GM23248 (cell line): ENCODE results near the gene KPNA6. TPM values are rescaled to one million over a fixed set of nuclear protein-coding genes. Genes with fewer than 3 reads are reported as not detected.

Experiments used
- DNase-seq: peaks from one replicate; pipeline ENCODE4 v3.0.0-alpha.2; 2015
- H2AFZ ChIP-seq: fragments of 200-600 bp; sonication (generic); 2 replicates; pipeline ENCODE4 v1.6.1; 2016; ENCODE audit warnings: antibody characterized with exemption
- H3F3A ChIP-seq: fragments of 200-600 bp; sonication (generic); 2 replicates; pipeline ENCODE4 v1.6.1; 2016; ENCODE audit warnings: mild to moderate bottlenecking, antibody characterized with exemption, mixed run types; ENCODE audit not compliant: insufficient read depth
- H3K27ac ChIP-seq: fragments of 200-600 bp; sonication (generic); 2 replicates; pipeline ENCODE4 v1.5.1; 2016; ENCODE audit warnings: mild to moderate bottlenecking
- H3K27me3 ChIP-seq: fragments of 200-600 bp; sonication (generic); replicated peaks from 2 replicates; pipeline ENCODE4 v1.6.1; 2016; ENCODE audit warnings: mild to moderate bottlenecking; ENCODE audit not compliant: insufficient read depth
- H3K36me3 ChIP-seq: fragments of 200-600 bp; sonication (generic); 2 replicates; pipeline ENCODE4 v1.6.1; 2016; ENCODE audit warnings: low read depth, mild to moderate bottlenecking
- H3K4me1 ChIP-seq: fragments of 200-600 bp; sonication (generic); 2 replicates; pipeline ENCODE4 v1.6.1; 2016; ENCODE audit warnings: mild to moderate bottlenecking; ENCODE audit not compliant: insufficient read depth
- H3K4me2 ChIP-seq: fragments of 200-600 bp; sonication (generic); one replicate; pipeline ENCODE4 v1.6.1; 2016; ENCODE audit warnings: mild to moderate bottlenecking; ENCODE audit not compliant: unreplicated experiment
- H3K4me3 ChIP-seq: fragments of 200-600 bp; sonication (generic); 2 replicates; pipeline ENCODE4 v1.5.1; 2016; ENCODE audit warnings: mild to moderate bottlenecking
- H3K79me2 ChIP-seq: fragments of 200-600 bp; sonication (generic); 2 replicates; pipeline ENCODE4 v1.6.1; 2016; ENCODE audit warnings: mild to moderate bottlenecking; ENCODE audit not compliant: insufficient read depth
- H3K9ac ChIP-seq: fragments of 200-600 bp; sonication (generic); 2 replicates; pipeline ENCODE4 v1.6.1; 2016; ENCODE audit warnings: mild to moderate bottlenecking
- H3K9me2 ChIP-seq: fragments of 200-600 bp; sonication (generic); 2 replicates; pipeline ENCODE4 v1.6.1; 2016; ENCODE audit warnings: mixed run types, mild to moderate bottlenecking, moderate library complexity; ENCODE audit not compliant: insufficient read depth
- H3K9me3 ChIP-seq: fragments of 200-600 bp; sonication (generic); one replicate; pipeline ENCODE4 v1.6.1; 2017; ENCODE audit warnings: low read depth
- H4K20me1 ChIP-seq: fragments of 200-600 bp; sonication (generic); 2 replicates; pipeline ENCODE4 v1.6.0; 2016; ENCODE audit not compliant: insufficient read depth
- EZH2 ChIP-seq: fragments of 200-600 bp; sonication (generic); IDR thresholded peaks from 2 replicates; pipeline ENCODE4 v1.6.1; 2018; ENCODE audit warnings: antibody characterized with exemption, mild to moderate bottlenecking; ENCODE audit not compliant: insufficient read depth, poor library complexity, severe bottlenecking
- EZH2phosphoT487 ChIP-seq: fragments of 200-600 bp; sonication (generic); IDR thresholded peaks from 2 replicates; pipeline ENCODE4 v1.6.1; 2018; ENCODE audit warnings: antibody characterized with exemption, moderate library complexity, mild to moderate bottlenecking, low read depth; ENCODE audit not compliant: insufficient read depth
- WGBS, 2 experiments: methylation state at CpG; one replicate each; pipeline ENCODE4 v1.1.6; 2015 to 2017; ENCODE audit warnings: low lambda C conversion rate in 2 of 2, low coverage in 1 of 2; ENCODE audit errors: missing lambda C conversion rate in 2 of 2; 5-methylcytosine and 5-hydroxymethylcytosine counted together
- in situ Hi-C: fragments of 300-500 bp; cut with MboI; formaldehyde crosslinking; loops from 2 replicates; pipeline ENCODE4 v1.15.0; 2020
- polyA plus RNA-seq: library from polyadenylated mRNA; unstranded; fragments of >200 nt; fragmentation: Nextera tagmentation; extraction: Ambion mirVana; gene quantifications from 2 replicates; pipeline ENCODE4 v1.2.1, GENCODE V29; 2016
- total RNA-seq: library from RNA; depleted of rRNA; stranded (reverse); fragments of >200 nt; shearing (Covaris generic); gene quantifications from 2 replicates; pipeline ENCODE4 v1.2.3, GENCODE V29; 2014

KPNA6 gene
- total and polyA plus RNA-seq, 2 experiments from 2014 or later: 38.3 to 56.0 TPM

DNA sequence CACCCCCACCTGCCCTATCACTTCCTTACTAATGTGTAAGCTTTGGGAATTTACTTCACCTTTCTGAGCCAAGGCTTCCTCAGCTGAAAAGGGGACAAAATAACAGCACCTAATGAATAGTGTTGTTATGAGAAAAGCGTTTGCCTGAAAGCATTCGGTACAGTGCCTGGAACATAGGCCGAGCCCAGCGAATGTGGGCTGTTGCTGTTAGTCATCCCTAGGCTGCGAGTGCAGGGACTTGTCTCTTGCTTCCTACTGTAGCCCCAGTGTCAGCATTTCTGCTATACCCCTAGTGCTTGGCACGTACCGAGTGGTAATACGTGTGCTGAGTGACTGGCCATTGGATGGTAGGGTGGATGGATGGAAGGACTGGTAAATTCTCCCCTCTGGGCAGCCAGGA is 16.7 kb upstream of the KPNA6 start:
- no peak for DNase-seq
- H3K79me2 ChIP-seq: no peaks in the 10 kb centered on the region
- no peak overlapping the region for H3K4me3 ChIP-seq
- H3K36me3 ChIP-seq: peaks cover 8% of the 10 kb centered on the region
- H4K20me1 ChIP-seq: no peaks in the 10 kb centered on the region
- H3K9ac ChIP-seq: no peak overlapping the region
- WGBS, 2 experiments: 96 to 97% methylated on average over 8 of the region's 8 CpGs
- no peaks in the 10 kb centered on the region for H3K9me3 ChIP-seq
- TF ChIP-seq EZH2 (no peak), EZH2phosphoT487 (no peak)
- H3K27ac ChIP-seq: no peak overlapping the region
- H3K4me2 ChIP-seq: no peak overlapping the region
- no peak overlapping the region for H2AFZ ChIP-seq
- in situ Hi-C loops: no loop called here
- no peaks in the 10 kb centered on the region for H3K27me3 ChIP-seq
- H3K4me1 ChIP-seq: no peaks in the 10 kb centered on the region
- H3K9me2 ChIP-seq: no peaks in the 10 kb centered on the region
- H3F3A ChIP-seq: no peaks in the 10 kb centered on the region

DNA sequence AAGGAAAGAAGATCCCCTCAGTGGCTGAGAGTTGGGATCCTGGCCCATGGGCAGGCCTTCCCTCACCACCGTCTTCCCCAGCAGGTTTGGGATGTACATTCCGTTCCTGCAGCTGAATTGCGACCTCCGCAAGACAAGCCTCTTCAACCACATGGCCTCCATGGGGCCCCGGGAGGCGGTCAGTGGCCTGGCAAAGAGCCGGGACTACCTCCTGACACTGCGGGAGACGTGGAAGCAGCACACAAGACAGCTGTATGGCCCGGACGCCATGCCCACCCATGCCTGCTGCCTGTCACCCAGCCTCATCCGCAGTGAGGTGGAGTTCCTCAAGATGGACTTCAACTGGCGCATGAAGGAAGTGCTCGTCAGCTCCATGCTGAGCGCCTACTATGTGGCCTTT is 16.3 kb upstream of the KPNA6 start:
- TF ChIP-seq EZH2: no peak
- no peak for TF ChIP-seq EZH2phosphoT487
- H3K36me3 ChIP-seq: peaks cover 8% of the 10 kb centered on the region
- H3K9me3 ChIP-seq: no peaks in the 10 kb centered on the region
- no peak for DNase-seq
- H3F3A ChIP-seq: no peaks in the 10 kb centered on the region
- no peaks in the 10 kb centered on the region for H3K4me1 ChIP-seq
- 90 to 91% methylated on average over 14 to 15 of the region's 15 CpGs for WGBS, 2 experiments
- no peaks in the 10 kb centered on the region for H3K27me3 ChIP-seq
- H3K4me3 ChIP-seq: no peak overlapping the region
- no peak overlapping the region for H3K4me2 ChIP-seq
- no peak overlapping the region for H3K9ac ChIP-seq
- H3K79me2 ChIP-seq: no peaks in the 10 kb centered on the region
- no peaks in the 10 kb centered on the region for H3K9me2 ChIP-seq
- in situ Hi-C loops: no loop called here
- H4K20me1 ChIP-seq: no peaks in the 10 kb centered on the region
- H2AFZ ChIP-seq: no peak overlapping the region
- no peak overlapping the region for H3K27ac ChIP-seq

DNA sequence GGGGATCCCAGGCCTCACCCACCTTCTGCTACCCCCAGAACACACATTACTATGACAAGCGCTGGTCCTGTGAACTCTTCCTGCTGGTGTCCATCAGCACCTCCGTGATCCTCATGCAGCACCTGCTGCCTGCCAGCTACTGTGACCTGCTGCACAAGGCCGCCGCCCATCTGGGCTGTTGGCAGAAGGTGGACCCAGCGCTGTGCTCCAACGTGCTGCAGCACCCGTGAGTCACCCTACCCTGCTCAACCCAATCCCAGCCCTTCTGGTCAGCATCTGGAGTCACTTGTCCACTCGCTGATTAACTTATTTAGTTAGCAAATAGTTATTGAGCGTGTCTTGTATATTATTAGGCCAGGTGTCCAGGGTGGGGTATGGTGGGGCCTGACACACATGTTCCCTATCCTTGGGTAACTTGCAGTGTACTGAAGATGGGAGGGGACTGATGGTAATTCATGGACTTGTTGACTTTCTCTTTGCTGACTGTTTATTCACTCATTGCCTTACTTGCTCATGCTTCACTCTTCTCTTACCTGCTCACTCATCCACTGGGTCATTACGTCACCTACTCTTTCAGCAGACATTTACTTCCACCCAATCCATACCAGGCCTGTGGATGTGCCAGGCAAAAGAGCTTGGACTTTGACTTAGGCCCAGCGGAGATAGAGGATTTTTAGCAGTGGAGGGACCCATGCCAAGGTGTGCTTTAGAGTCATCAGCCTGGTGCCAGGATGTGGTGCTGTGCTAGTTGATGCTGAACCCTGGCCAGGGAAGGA is 12.9 kb upstream of the KPNA6 start:
- TF ChIP-seq EZH2phosphoT487: no peak
- no peak for TF ChIP-seq EZH2
- in situ Hi-C loops: no loop called here
- Histone ChIP-seq H4K20me1 (no peaks in the 10 kb centered on the region), H3K9me2 (no peaks in the 10 kb centered on the region), H3K4me1 (no peaks in the 10 kb centered on the region), H3K79me2 (no peaks in the 10 kb centered on the region), H3K27me3 (no peaks in the 10 kb centered on the region), H3K9me3 (no peaks in the 10 kb centered on the region), H3K4me2 (no peak overlapping the region), H3K4me3 (no peak overlapping the region), H2AFZ (no peak overlapping the region), H3K9ac (no peak overlapping the region), H3K36me3 (peaks cover 18% of the 10 kb centered on the region), H3F3A (peaks cover 3% of the 10 kb centered on the region; the same call in 1 of the 2 replicates), H3K27ac (no peak overlapping the region)
- no peak for DNase-seq
- 89 to 92% methylated on average over 11 of the region's 11 CpGs for WGBS, 2 experiments

DNA sequence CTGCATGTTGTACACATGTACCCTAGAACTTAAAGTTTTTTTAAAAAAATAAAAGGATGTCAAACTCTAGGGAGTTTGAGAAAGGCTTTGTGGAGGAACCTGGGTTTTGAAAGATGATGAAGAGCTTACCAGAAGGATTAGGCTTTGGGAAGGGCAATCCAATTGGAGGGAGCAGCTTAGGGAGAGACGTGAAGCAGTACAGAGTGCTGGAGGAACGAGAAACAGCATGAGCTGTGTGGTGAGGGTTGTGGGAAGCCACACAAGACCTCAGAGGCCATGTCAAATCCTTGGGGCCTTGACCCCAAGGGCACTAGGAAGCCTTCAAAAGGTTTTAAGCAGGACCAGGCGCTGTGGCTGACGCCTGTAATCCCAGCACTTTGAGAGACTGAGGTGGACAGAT is 8.4 kb upstream of the KPNA6 start:
- in situ Hi-C loops: no loop called here

More for the DNA sequence above, 8.4 kb upstream of the KPNA6 start:
- no peak overlapping the region for H3K4me3 ChIP-seq
- no peaks in the 10 kb centered on the region for H3K27me3 ChIP-seq
- H3K4me2 ChIP-seq: no peak overlapping the region
- peaks cover 16% of the 10 kb centered on the region for H3K4me1 ChIP-seq
- H3K79me2 ChIP-seq: no peaks in the 10 kb centered on the region
- no peaks in the 10 kb centered on the region for H4K20me1 ChIP-seq
- no peaks in the 10 kb centered on the region for H3K9me3 ChIP-seq
- DNase-seq: no peak
- no peak overlapping the region for H2AFZ ChIP-seq
- TF ChIP-seq EZH2 (no peak), EZH2phosphoT487 (no peak)
- H3F3A ChIP-seq: peaks cover 21% of the 10 kb centered on the region; the same call in 1 of the 2 replicates
- 83 to 94% methylated on average over 4 of the region's 4 CpGs for WGBS, 2 experiments
- peaks cover 15% of the 10 kb centered on the region; the same call in 1 of the 2 replicates for H3K36me3 ChIP-seq
- H3K9me2 ChIP-seq: no peaks in the 10 kb centered on the region
- no peak overlapping the region for H3K27ac ChIP-seq
- no peak overlapping the region for H3K9ac ChIP-seq
